GM19324 (cell line): ENCODE measurements around the gene CFAP107.
"Not testable (repeated sequence)": the region's sequence is repeated elsewhere in the genome, so short reads cannot be mapped to it uniquely, and the experiment has no call there.

Experiments used
- ATAC-seq: cut with Tn5 transposase; IDR thresholded peaks from one replicate; pipeline ENCODE4 v1.9.1; 2021; ENCODE audit warnings: mild to moderate bottlenecking, moderate library complexity; ENCODE audit not compliant: unreplicated experiment, low FRiP score

CFAP107 gene

DNA sequence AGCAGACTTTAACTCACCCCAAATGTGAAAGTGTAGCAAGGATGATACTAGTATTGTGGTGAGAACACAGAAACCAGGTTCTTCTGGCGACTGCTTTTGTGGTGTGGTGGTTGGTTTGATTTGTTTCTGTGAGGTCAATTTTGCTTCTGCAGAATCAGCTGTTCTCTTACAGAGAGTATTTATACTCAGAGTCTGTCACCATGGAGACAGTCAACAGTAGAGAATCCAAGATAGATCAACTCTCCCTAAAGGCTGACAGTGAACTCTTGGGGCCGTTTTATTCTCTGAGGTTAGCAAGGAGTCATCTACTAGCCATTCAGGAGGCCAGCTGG lies at the start of gene CFAP107:
Gene CFAP107, plus strand, starts transcription at position 209 of the 332 bp plus-strand sequence. CDS start 231 bp downstream, outside the sequence.
- ATAC-seq, result no peak

DNA sequence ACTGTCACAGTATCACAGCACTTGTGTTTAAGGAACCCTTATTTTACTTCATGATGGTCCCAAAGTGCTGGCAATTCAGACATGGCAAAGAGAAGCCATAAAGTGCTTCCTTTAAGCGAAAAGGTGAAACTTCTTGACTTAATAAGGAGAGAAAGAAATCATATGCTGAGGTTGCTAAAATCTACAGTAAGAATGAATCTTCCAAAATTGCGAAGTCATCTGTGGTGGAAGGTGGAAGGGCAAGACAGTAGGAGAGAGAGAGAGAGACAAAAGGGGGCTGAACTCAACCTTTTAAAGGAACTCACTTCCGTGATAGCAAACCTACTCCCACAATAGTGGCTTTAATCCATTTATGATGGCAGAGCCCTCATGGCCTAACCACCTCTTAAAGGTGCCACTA lies 49.3 kb upstream of the CFAP107 start:
- ATAC-seq, result no peak

GRCh38 chr1:12697397-12697796 lies 48.6 kb upstream of the CFAP107 start:
- ATAC-seq, result no peak

- no peak for ATAC-seq
These were observed 42.1 kb upstream of the CFAP107 start for GRCh38 chr1:12703821-12704451.

DNA sequence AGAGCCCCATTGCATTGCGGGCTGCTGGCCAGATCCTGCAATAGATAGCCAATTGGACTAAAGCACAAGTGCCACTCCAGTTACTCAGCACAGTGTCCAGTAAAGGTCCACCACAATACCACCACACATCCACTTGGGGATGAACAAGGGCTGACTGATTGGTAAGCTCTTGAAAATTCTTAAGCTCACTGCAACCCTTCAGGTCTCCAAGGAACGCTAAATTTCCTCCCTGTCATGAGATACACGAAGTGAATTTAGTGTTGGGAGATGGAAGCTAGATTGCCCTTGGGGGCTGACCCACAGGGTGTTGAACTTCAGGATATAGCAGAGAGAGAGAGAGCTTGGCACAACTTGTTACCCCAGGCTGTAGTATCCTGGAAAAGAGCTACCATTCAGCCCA lies 39.9 kb upstream of the CFAP107 start:
- ATAC-seq, result no peak

GRCh38 chr1:12708396-12709090 lies 37.5 kb upstream of the CFAP107 start:
- no peak for ATAC-seq

GRCh38 chr1:12709091-12709491 lies 36.9 kb upstream of the CFAP107 start:
- ATAC-seq, result no peak

DNA sequence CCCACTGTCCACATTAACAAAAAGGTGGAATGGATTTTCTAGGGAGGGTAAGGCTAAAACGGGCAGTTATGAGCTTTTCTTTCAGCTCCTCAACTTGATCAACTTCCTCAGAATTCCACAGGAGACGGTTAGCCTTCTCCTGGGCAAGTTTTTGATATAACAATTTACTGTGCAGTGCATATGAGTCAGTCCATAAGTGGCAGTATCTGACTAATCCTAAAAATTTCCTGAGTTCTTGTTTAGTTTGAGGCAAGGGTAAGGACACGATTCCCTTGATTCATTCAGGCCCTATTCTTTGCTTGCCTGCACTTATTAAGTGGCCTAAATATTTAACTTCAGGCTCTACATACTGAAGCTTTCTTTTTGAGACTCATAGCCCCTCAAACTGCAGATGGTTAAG lies 36.3 kb upstream of the CFAP107 start:
- no peak for ATAC-seq

- ATAC-seq, result no peak
These were observed 34.5 kb upstream of the CFAP107 start for GRCh38 chr1:12711536-12711935.

- no peak for ATAC-seq
These were observed 33.9 kb upstream of the CFAP107 start for GRCh38 chr1:12712076-12712475.

DNA sequence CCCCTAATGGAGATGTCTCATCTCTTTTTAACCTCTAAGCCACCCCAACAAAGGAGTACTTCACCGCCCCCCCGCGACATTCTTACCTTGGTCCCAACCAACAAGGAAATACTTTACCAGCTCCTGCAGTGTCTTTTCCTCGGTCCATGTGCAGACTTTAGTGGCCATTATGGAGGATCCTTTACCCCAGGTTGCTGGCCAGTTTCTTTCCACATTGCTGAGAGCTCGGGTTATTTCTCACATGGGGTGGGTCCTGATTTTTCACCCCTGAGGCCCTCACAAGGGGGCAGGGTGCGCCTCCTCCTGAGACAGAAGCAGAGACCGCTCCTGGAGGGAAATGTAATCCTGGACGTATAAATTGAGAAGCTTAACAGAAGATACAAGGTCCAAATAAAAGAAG lies 33.1 kb upstream of the CFAP107 start:
- no peak for ATAC-seq

- not testable (repeated sequence) for ATAC-seq
These were observed 32.3 kb upstream of the CFAP107 start for GRCh38 chr1:12713651-12714050.

DNA sequence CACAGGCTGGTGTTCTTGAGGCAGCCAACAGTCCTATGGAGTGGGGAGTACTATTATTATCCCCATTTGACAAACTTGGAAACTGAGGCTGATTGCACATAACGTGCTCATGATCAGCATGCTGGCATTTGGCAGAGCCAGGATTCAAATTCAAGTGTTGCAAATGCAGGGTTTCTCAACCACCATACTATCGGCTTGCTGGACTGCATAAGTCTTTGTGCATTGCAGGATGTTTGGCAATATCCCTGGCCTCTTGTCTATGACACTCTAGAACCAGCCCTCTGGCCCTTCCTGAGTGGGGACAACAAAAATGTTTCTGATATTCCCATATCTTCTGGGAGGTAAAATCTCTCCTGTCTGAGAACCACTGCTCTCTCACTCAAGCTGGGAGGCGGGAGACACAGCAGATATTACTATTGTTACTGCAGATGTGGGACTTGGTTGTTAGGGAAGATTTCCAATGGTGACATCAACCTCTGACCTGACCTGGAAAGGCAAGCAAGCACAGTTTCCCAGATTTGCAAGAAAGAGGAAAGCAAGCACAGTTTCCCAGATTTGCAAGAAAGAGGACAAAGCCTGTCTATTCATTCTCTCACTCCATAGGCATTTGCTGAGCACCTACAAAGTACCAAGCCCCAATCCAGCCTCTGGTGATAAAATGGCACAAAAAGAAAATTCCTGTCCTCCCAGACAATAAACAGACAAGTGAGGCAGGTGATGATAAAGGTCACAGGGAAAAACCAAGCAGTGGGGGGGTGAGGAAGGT lies 31.1 kb upstream of the CFAP107 start:
- ATAC-seq, result no peak

- ATAC-seq, result no peak
These were observed 30.0 kb upstream of the CFAP107 start, which contains the start of gene AADACL3 for GRCh38 chr1:12715896-12716437. Gene AADACL3, plus strand, starts transcription at chr1:12716110. Its CDS starts 67 bp downstream, at chr1:12716177.

DNA sequence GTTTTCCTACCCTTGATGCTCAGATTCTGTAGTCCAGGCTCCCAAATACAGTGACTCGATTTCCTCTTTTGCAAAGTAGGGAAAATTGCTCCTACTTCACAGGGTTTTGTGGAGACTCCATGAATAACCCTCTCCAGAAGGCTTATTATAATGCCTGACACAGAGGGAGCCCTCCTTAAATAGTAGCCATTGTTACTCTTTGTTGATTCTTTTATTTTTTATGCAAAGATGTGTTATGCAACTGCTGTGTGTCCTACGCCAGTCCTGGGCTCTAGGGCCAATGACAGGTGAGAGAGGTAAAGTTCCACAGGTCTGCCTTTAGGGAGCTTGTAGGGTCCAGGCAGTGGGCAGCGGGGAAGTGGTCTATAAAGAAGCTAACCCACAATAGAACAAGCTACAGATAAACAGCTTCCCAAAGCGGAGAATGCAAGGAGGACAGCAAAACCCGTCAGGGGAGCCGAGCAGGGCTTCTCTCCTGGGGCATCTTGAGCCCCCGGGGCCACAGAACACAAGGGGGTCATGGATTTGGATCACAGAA lies 28.6 kb upstream of the CFAP107 start:
- ATAC-seq, result no peak

DNA sequence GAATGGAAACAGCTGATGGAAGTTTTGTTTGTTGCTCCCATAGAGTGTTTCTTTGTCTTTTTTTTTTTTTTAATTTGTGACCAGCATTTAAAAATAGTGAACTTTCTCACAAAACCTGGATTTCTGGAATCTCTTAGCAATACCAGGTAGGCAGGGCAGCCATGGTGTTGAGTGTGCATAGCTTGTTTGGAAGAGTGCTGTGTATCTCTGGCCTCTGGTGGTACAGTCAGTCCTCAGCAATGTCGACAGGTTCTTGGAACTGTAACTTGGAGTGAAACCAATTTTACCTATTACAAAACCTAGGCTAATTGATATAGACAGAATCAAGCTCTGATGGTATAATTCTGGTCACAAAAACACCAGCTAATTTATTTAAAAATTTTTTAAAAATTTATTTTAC lies 23.4 kb upstream of the CFAP107 start:
- ATAC-seq, result no peak

- ATAC-seq, result no peak
These were observed 17.6 kb upstream of the CFAP107 start for GRCh38 chr1:12728391-12728790.

GRCh38 chr1:12730156-12730555 lies 15.8 kb upstream of the CFAP107 start:
- ATAC-seq, result no peak

GRCh38 chr1:12731084-12731483 lies 14.9 kb upstream of the CFAP107 start:
- not testable (repeated sequence) for ATAC-seq

DNA sequence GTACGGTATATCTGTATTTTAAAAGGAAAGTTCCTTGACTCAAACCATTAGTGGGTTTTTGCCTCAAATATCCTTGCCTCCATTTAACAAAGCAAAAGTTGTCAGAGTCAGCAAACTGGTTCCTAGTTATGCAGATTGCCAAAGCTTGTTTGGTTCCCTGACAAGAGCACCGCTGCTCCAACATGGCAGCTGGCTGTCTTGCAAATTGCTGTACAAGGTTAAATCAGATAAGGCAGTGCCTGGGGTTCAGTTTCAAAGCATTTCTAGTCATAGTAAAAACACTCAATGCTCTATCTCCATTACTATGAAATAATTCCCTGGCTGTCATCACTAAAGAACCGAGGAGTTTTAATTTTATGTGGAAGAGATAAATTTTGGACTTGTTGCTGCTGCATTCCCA lies 11.3 kb upstream of the CFAP107 start:
- ATAC-seq, result no peak

DNA sequence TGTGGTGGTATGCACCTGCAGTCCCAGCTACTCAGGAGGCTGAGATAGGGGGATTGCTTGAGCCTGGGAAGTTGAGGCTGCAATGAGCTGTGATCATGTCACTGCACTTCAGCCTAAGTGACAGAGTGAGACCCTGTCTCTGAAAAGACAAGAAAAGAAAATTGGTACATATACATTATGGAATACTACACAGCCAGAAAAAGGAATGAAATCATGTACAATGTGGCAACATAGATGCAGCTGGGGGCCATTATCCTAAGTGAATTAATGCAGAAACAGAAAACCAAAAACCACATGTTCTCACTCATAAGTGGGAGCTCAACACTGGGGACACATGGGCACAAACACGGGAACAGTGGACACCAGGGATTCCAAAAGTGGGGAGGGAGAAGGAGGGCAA lies 7.1 kb upstream of the CFAP107 start:
- ATAC-seq, result no peak
